UCSD-AML1 (cell line): Measurements from ENCODE around the gene RERE.

ENCODE experiments used
- DNase-seq: peaks from one replicate; lab custom pipeline; 2025; ENCODE audit not compliant: unreplicated experiment; lab: John Stamatoyannopoulos, UW

Gene RERE

DNA sequence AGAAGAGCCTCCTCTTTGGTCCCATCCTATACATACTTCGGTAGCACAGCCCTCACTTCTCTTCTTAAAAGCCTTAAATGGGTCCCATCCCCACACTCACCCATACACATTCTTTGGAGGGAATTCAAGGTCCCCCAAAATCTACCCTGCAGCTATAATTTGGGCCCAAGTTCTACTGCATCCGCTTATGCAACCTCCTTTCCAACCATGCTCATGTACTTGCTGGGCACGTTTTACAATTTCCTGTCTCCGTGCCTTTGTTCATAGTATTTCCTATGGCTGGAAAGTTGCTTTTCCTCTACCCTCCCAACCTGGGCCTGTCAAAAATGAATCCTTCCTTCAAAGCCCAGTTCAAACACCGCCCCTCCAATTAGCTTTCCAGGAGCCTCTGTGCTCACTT, 399.8 kb downstream of the RERE start:
- no peak for DNase-seq

DNA sequence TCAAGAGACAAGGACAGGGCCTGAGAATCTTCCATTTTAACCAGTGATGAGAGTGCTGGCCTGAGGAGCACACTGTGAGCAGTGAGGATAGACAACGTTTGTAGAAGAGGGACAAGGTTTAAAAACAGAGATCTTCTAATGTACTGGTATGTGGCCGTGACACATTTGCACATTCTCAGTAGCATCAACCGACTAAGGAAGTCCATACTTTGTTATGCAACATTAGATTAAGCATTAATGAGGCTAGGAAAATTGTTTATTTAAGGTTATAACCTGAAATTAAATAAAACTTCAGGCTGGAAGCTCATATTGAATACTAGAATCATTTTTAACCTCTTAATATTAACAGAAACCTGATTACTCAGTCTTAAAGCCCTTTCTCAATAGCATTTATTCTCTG, 400.6 kb downstream of the RERE start:
- no peak for DNase-seq

DNA sequence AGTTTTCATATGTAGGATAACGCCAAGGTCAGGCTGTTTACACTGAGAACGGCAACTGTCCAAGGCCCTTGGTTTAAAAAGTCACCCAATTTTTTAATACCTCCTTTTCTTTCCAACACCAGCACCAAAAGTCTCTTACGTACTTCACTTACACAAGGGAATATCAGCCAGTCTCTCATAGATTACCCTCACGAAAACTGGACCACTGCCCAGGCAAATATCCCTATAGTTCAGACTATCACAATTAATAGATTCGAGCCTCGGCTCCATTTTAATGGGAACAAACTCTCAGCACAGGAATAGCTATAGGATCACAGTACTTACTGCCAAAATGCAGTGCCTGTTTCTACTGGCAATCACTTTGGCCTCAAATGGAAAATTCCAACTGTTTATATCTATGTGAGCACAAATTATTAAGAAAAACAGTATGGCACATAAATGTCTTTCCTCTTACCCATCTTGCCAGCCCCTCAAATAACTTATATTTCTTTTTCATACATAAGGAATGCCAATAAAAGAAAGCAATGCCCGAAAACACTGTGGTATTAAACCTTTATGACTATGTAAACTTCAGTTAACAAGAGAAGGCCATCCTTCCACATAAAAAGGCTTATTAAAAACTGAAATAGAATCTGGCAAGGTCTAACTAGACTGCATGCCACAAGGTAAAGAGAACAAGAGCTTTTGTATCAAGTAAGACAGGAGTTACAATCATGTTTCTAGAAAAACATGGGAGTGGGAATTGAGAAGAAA, 401.7 kb downstream of the RERE start:
- no peak for DNase-seq

DNA sequence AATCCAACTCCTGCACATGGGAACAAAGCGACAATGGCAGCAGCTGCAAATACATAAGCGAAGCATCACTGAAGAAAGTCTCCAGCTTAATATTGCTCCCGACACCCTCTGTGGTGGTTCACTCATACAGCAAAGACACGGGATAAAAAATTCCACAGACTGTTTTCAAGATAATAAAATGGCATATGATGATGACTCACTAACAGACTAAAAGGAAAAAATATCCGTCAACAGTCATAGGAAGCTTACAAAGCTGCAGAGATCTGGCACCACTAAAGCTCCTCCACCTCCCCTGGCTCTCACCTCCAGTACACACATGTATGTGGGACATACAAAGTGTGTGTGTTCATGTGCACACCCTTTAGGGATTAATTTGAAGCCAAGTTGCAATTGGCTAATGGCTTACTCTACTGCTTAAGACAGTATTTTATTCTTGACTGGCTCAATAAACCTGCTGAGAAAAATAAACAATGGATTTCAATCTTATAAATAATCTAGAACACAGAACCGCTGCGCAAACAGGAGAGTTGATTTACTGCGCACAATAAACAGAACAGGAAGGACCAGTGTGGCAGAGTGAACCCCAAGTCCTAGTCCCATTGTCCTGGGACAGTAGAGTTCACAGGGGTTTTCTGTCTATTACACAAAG, 405.1 kb downstream of the RERE start:
- DNase-seq, result no peak

DNA sequence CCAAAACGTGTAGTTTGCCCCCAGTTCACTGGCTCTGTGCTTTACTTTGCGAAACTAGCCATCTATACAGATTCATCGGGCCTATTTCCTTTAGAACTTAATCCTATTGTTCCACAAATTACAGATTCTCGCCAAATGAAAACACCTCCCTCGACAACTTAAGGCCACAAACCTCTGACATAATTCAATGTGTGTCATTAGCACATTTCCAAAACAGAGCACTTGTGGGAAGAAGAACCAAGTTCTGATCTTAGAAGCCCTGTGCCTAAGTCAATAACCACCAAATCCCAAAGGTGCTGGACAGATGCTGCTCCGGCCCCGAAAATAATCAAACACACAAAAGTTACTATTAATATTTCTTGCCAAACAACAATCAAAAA, 405.6 kb downstream of the RERE start:
- no peak for DNase-seq

DNA sequence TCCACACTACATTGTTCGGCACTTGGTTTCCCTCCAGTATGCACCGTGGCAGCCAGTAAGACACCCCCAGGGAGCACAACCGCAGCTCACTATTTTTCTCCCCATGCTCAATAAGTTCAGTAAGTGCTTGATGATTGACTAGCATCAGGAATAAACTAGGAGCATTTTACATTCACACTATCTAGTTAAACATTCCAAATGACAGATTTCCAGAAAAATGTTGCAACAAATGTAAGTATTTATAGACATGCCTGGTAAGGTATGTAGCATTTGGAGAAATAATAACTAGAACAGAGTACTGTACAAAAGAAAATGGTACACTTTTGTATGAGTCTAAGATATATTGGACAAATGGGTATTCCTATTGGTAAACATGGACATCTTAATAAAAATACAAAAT, 406.6 kb downstream of the RERE start:
- DNase-seq, result no peak

DNA sequence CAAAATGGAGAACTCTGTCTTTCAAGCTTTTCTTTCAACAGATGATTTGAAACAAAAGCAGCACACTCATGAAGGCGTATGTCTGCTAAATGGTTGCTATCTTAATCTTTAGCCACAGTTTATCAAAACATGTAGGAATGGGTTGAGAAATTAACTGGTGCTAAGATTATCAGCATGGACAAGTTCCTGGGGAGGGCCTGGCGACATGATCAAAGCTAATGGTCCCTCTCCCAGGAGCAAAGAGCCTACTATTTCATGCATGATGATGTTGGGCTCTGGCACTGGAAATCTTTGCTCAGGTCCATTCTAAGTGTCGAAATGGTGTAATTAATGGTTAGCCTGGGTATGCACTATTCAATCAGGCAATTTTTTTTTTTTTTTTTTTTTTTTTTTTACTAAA, 407.8 kb downstream of the RERE start:
- DNase-seq, result no peak

DNA sequence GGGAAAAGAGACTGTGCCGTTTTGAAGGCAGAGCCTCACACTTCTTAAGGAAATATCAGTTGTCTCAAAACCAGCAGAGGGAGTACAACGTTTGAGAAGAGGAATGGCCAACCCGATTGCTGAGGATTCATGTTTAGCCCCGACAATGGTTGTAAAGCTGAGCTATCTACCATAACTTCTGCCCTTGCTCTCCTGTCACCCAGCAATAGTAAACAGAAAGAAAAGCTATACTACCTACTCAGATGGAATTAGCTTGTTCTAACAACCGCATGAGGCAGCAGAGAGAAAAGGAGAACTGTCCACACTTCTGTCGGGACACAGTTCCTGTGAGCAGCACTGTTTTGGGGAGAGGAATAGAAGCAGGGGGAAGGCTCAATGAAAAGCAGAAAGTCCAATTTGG, 408.3 kb downstream of the RERE start:
- no peak for DNase-seq

DNA sequence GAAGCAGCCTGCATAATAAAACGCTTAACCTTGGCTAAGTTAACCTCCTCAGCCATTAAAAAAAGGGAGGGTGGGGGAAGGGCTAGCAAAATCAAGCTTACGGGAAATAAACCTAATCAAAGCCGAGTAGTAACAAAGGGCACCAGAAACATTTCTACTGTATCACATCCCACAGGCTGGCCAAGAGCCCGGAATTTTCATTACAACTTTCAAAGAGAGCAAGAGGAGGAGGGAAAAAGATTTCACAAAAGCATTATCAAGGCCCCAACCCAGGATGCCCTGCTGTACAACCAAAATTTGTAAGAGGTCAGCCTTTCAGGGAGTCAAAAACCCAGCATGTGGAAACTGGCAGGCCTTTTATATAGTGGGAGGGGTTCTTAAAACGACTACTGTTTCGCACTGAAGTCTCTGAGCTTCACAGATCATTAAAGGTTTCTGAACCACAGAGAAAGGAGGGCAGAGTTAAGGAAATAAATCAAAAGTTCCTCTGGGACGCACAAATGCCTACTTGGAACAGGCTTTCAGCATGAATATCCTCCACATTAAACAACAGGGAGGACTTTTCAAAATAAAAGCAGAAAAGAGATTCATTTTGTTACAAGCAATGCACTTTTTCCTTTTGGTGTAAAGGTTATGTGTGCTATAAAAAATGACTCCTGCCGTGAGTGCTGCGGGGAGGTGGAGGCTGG, 409.1 kb downstream of the RERE start:
- DNase-seq, result no peak

DNA sequence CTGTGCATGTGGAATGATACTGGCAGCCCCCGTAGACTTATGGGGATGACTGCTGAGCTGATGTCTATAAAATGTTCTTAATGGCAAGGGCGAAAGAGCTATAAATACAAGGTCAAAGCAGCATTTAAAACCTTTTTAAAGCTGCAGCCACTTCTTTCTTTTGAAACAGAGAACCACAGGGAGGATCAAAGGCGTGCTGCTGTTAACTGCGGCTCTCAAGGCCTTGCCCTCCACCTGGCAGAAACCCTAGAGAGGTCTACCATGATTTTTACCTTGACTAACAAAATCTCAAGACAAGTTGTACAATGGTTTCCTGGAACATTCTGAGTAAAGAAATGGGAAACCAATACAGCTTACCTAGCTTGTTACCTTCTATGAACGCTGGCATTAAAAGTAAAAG, 409.8 kb downstream of the RERE start:
- no peak for DNase-seq

DNA sequence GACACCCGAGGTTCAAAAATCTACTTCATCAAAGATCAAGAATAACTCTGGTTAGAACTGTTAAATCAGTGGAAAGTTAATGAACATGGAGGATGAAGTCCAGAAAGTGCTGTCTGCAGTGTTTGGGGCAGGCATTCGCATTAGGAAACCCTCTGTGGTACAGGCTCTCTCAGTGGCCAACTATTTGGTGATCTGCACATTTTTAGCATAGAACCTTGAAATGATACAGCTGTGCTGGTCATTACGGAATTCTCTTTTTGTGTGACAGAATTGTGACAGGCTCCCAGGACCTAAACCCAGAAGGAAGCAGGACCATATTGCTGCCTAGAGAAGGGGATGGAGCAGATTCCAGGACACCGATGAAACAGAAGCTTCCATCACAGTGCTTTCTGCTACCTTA, 410.5 kb downstream of the RERE start:
- no peak for DNase-seq

DNA sequence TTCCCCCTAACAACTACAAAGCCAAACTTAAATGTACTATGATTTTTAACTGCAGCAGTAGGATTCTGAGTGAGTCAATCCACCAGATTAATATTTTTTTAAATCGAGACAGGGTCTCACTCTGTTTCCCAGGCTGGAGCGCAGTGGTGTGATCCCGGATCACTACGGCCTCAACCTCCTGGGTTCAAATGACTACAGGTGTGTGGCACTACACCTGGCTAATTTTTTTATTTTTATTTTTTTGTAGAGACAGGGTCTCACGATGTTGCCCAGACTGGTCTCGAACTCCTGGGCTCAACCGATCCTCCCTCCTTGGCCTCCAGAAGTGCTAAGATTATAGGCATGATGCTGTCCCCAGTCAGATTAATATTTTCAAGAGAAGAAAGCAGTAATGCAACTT, 411.4 kb downstream of the RERE start:
- no peak for DNase-seq

DNA sequence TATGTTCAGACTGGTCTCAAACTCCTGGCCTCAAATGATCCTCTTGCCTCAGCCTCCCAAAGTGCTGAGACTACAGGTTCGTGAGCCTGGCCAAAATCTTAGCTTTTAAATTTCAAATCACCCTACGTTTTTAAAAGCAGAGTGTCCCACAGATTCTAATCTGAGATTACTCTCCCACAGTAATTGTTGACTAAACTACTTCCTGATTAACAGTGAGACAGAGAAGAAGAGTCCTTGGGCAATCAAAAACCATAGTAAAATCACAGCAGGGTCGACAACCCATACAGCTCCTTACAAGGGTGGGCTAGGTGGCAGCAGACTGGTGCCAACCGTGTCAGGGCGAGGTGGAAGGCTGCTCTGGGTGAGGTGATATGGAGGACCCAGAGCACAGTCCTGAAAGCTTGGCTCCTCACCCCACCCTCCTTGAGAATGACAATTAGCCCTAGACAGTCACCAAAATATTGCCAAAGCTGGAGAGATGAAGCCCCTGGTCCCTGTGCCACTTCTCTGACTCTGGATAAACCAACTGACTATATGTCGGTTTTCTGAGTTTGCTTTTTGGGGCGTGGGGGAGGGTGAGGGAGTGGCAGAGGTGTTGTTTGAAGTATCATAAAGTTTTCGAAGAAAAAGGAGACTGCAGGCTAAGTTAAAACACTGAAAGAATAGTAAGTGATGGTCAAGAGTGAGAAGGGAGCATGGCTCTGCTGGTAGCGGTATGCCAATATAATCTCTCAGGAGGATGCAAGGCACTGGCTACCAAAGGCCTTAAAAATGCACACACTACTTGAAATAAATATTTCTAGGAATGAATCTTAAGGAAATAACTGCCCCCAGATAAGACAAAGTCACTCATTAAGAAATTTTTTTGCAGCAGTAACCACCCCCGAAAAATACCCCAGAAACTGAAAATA, 412.7 kb downstream of the RERE start:
- DNase-seq, result no peak

DNA sequence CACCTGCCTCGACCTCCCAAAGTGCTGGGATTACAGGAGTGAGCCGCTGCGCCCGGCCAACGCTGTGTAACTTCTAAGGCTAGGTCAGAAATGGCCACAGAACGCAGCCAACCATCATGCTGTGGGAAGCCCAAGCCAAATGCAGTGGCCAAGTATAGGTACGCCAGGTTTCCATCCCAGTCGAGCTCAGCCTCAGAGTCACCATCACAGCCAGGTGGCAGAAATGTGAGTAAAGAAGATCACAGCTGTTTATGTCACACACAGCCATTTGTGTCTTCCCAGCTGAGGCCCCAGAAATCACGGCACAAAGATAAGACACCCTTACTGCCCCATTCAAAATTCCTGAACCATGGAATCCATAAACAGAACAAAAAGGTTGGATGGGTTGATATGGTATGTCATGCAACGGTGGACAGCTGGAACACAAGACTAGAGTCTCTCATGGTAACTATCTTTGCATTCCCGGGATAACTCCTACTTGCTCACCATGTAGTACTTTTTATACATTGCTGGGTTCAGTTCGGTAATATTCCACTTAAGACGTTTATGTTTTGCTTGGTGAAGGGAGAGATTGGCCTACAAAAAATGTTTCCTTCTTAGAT, 415.2 kb downstream of the RERE start:
- DNase-seq, result no peak

DNA sequence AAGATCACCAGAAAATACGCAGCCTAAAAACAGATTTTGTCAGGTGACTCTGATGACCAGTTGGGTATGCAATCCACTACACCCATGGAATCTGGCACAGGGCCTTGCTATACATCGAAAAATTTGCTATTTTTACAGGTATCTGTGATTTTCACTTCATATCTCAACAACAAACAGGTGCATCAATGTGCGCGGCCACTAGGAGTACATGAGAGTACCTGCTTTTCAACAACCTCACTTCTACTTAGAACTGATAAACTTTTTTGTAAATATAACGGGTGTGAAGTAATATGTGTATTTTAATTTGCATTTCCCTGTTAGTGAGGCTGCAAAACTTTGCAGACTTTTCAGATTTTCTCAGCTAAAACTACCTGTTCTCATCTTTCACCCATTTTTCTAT, 418.8 kb downstream of the RERE start:
- DNase-seq, result no peak

DNA sequence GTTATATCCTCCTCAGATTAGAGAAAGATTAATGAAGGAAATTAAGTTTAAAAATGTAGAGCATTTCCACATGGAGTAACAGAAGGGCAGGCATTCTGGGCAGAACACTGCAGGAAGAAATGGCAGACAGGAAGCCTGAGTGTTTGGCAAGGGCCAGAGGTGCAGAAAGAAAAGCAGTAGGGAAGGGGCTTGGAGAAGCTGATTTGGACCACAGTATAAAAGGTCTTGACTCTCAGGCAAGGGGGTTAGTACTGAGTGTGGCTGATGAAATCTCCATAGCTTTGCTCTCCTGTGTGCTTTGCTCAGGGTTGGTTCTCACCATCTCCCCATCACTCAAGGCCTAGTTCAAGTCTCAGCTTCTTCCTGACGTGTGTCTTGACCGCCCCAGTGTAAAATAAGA, 419.4 kb downstream of the RERE start:
- no peak for DNase-seq

DNA sequence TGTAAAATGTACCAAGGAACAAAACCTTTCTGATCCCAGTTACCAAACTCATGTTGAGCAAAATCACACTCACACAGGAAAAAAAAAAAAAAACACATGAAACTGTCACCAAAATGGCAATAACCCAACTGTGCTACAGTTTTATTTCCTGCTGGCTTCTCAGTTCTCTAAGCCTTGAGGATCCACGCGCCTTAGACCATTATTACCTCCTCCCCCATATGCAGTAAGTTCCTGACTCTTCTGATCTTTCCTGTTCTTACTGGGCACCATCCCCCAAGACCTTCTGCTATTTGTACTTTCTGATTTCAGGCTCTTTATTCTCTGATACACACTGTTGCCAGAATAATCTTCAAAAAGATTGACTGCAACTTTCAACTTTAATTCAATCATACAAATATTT, 419.9 kb downstream of the RERE start:
- no peak for DNase-seq

DNA sequence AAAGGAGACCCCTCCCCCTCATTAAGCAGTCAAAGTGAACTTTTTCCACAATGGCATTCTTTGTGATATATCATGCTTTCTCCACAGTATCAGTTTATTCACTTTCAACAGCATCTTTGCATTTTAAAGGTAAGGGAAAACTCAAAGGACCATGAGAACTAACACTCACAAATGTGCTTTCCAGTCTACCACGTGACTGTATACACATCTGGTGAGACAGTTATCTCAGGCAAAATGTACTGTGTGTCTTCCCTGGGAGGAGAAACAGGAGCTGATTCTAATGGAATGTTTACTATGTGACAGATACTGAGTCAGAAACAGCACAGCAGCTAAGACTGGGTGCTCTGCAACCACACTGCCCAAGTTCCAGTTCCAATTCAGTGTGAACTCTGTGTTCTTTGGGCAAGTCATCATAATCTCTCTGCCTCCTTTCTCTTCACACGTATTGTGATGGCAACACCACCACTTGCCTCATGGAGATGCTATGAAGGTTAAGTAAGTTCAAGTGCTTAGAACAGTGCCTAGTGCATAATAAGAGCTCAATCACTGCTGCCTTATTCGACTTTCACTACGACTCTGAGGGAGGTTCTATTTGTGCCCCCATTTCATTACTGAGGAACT, 420.5 kb downstream of the RERE start:
- no peak for DNase-seq

DNA sequence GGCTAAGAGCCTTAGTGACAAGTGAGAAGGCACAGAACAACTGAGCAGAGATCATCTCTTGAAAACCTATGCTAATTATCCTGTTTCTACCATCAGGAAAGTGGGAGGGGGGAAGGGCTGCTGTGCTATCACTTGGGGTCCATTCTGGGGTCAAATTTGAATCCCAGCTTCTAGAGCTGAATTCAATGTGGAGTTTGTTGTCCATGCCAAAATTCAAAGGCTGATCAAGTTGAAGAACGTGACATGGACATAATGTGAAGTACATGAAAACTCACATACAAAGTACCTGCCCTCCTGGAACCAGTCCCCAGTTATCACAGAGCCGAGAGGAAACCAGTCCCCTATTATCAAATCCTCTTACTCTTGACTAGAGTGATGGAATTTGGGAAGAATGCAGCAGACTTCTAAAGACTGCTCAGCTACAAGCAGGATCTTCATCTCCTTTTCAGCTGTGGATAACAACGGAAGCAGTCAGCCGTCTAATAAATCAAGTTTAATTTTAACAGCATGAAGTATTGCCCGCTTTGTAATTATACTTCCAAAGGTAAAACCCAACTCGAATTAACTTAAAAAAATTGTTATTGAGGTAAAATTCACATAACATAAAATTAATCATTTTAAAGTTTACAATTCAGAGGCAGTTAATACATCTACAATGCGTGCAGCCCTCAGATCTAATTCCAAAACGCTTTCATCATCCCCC, 421.2 kb downstream of the RERE start:
- no peak for DNase-seq

DNA sequence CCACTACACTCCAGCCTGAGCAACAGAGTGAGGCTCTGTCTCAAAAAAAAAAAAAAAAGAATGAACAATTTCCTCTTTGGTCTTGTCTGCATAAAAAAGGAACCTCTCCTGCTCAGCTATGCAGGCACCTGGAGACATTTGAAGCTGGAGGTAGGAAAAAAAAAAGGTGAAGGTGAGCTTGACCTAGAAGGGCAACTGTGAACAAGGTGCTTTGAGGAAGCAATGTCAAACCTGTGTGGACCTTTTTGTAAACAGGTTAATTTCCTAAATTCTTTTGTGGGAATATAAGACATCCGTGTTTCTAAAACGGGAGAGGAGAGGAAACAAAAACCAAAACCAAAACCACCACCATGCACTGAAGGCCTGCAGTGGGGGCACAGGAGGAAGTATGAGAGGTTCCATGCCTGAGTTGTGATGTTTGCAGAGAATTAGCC, 422.0 kb downstream of the RERE start:
- DNase-seq, result peak; percentile 37
